ENCODE data around the gene TMEM30A.

TMEM30A gene

GRCh38 chr6:75223428-75223827 is 61.2 kb downstream of the TMEM30A start:
- no peak for DNase-seq (ENCODE audit: low spot score)
- no peak overlapping the region for H3K27ac ChIP-seq (ENCODE audit: poor library complexity, severe bottlenecking)
- no peaks in the 10 kb centered on the region for H3K27me3 ChIP-seq (ENCODE audit: insufficient read depth, poor library complexity, severe bottlenecking)
- no peak for ATAC-seq (ENCODE audit: low read depth)
- no peak for TF ChIP-seq CTCF (IDR thresholded peaks at IDR 0.05; ENCODE audit: poor library complexity, severe bottlenecking)
- no peaks in the 10 kb centered on the region for H3K9me3 ChIP-seq (ENCODE audit: severe bottlenecking)
- H3K4me3 ChIP-seq (ENCODE audit: severe bottlenecking): no peak overlapping the region
- H3K36me3 ChIP-seq (ENCODE audit: low read depth): no peaks in the 10 kb centered on the region
- no peaks in the 10 kb centered on the region for H3K4me1 ChIP-seq (ENCODE audit: insufficient read depth, poor library complexity, severe bottlenecking)

GRCh38 chr6:75222261-75222660 is 62.3 kb downstream of the TMEM30A start:
- no peaks in the 10 kb centered on the region for H3K36me3 ChIP-seq (ENCODE audit: low read depth)
- H3K4me1 ChIP-seq (ENCODE audit: insufficient read depth, poor library complexity, severe bottlenecking): no peaks in the 10 kb centered on the region
- ATAC-seq (ENCODE audit: low read depth): no peak
- H3K4me3 ChIP-seq (ENCODE audit: severe bottlenecking): no peak overlapping the region
- no peak for DNase-seq (ENCODE audit: low spot score)
- H3K9me3 ChIP-seq (ENCODE audit: severe bottlenecking): no peaks in the 10 kb centered on the region
- TF ChIP-seq CTCF (IDR thresholded peaks at IDR 0.05; ENCODE audit: poor library complexity, severe bottlenecking): no peak
- H3K27ac ChIP-seq (ENCODE audit: poor library complexity, severe bottlenecking): no peak overlapping the region
- no peaks in the 10 kb centered on the region for H3K27me3 ChIP-seq (ENCODE audit: insufficient read depth, poor library complexity, severe bottlenecking)

- no peaks in the 10 kb centered on the region for H3K36me3 ChIP-seq (ENCODE audit: low read depth)
- no peaks in the 10 kb centered on the region for H3K27me3 ChIP-seq (ENCODE audit: insufficient read depth, poor library complexity, severe bottlenecking)
- H3K27ac ChIP-seq (ENCODE audit: poor library complexity, severe bottlenecking): no peak overlapping the region
- no peak for TF ChIP-seq CTCF (IDR thresholded peaks at IDR 0.05; ENCODE audit: poor library complexity, severe bottlenecking)
- H3K9me3 ChIP-seq (ENCODE audit: severe bottlenecking): no peaks in the 10 kb centered on the region
- no peak overlapping the region for H3K4me3 ChIP-seq (ENCODE audit: severe bottlenecking)
- no peaks in the 10 kb centered on the region for H3K4me1 ChIP-seq (ENCODE audit: insufficient read depth, poor library complexity, severe bottlenecking)
- DNase-seq (ENCODE audit: low spot score) (no peak), ATAC-seq (ENCODE audit: low read depth) (no peak)
These were observed 63.5 kb downstream of the TMEM30A start for GRCh38 chr6:75221116-75221515.

GRCh38 chr6:75220357-75220756 is 64.2 kb downstream of the TMEM30A start:
- no peak for ATAC-seq (ENCODE audit: low read depth)

GRCh38 chr6:75219263-75219662 is 65.3 kb downstream of the TMEM30A start:
- Histone ChIP-seq H3K27ac (ENCODE audit: poor library complexity, severe bottlenecking) (no peak overlapping the region), H3K4me3 (ENCODE audit: severe bottlenecking) (no peak overlapping the region), H3K36me3 (ENCODE audit: low read depth) (no peaks in the 10 kb centered on the region), H3K9me3 (ENCODE audit: severe bottlenecking) (no peaks in the 10 kb centered on the region), H3K4me1 (ENCODE audit: insufficient read depth, poor library complexity, severe bottlenecking) (no peaks in the 10 kb centered on the region), H3K27me3 (ENCODE audit: insufficient read depth, poor library complexity, severe bottlenecking) (no peaks in the 10 kb centered on the region)
- DNase-seq (ENCODE audit: low spot score): no peak
- no peak for ATAC-seq (ENCODE audit: low read depth)
- TF ChIP-seq CTCF (IDR thresholded peaks at IDR 0.05; ENCODE audit: poor library complexity, severe bottlenecking): no peak

More at GRCh38 chr6:75220357-75220756, 64.2 kb downstream of the TMEM30A start:
- Histone ChIP-seq H3K4me1 (ENCODE audit: insufficient read depth, poor library complexity, severe bottlenecking) (no peaks in the 10 kb centered on the region), H3K9me3 (ENCODE audit: severe bottlenecking) (no peaks in the 10 kb centered on the region), H3K27me3 (ENCODE audit: insufficient read depth, poor library complexity, severe bottlenecking) (no peaks in the 10 kb centered on the region), H3K4me3 (ENCODE audit: severe bottlenecking) (no peak overlapping the region), H3K27ac (ENCODE audit: poor library complexity, severe bottlenecking) (no peak overlapping the region), H3K36me3 (ENCODE audit: low read depth) (no peaks in the 10 kb centered on the region)
- TF ChIP-seq CTCF (IDR thresholded peaks at IDR 0.05; ENCODE audit: poor library complexity, severe bottlenecking): no peak
- DNase-seq (ENCODE audit: low spot score): no peak

Data from RWPE2 (cell line).